ENCODE measurements around the gene AGR3. TPM values are rescaled to one million over a fixed set of nuclear protein-coding genes. Genes with fewer than 3 reads are reported as not detected.

AGR3 gene
- total and polyA plus RNA-seq, 8 donors, result 14.2 to 74.0 (median 24.2) TPM; not detected in 3

DNA sequence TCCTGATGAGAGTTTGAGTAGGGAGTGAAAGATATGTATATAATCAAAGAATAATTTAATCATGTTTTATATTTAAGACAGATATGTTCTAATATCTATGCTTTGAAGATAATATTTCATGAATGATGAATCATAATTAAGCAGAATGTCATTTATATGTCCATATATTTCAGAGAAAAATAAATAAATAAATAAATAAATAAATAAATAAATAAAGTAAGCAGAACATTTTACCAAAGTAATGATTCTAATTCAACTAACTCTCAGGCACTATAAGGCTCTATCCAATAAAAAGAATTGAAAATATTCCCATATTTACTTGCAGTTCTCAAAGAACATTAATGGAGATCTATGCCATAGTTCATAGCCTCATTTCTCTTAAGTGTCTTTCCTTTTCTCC lies 36.0 kb downstream of the AGR3 start:
- no peaks in the 10 kb centered on the region for H3K27me3 ChIP-seq
- no peaks in the 10 kb centered on the region for H3K9me3 ChIP-seq
- TF ChIP-seq POLR2AphosphoS5 (IDR thresholded peaks at IDR 0.05), result no peak
- TF ChIP-seq POLR2A (IDR thresholded peaks at IDR 0.05), result no peak
- TF ChIP-seq CTCF (IDR thresholded peaks at IDR 0.05), result no peak
- TF ChIP-seq EP300 (IDR thresholded peaks at IDR 0.05), result no peak
- H3K36me3 ChIP-seq, result no peaks in the 10 kb centered on the region
- peak overlapping the region in 2 of 5 donors; percentile 59 to 65 for H3K27ac ChIP-seq
- intact Hi-C loops (cut with DNase I; ENCODE audit: low total_unique reads), result no loop called here
- no peak overlapping the region for H3K4me3 ChIP-seq
- no peak for DNase-seq
- peaks cover 0 to 24% (median 11%) of the 10 kb centered on the region in 4 donors for H3K4me1 ChIP-seq

DNA sequence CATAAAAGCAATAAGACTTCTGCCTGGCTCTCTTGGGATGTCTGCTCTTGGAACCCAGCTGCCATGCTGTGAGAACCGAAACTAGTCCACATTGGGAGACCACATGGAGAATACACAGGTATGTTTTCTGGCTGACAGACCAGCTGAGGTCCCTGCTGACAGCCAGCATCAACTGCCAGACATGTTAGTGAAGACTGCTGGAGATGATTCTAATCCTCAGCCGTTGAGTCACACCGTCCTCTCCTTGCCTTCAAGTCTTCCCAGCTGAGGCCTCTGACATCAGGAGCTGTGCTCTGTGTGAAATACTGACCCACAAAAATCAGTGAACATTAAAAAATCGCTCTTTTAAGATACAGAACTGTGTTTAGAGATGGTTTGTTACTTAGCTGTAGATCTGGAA lies 40.1 kb downstream of the AGR3 start:
- no peak overlapping the region for H3K4me3 ChIP-seq

GRCh38 chr7:16840094-16840493 lies 41.7 kb downstream of the AGR3 start:
- no peaks in the 10 kb centered on the region for H3K4me1 ChIP-seq
- 92 to 98% (median 95%) methylated on average over 6 of the region's 6 CpGs for WGBS, 5 donors
- H3K27ac ChIP-seq, result no peak overlapping the region
- H3K27me3 ChIP-seq, result no peaks in the 10 kb centered on the region
- DNase-seq, result no peak
- intact Hi-C loops (cut with DNase I; ENCODE audit: low total_unique reads), result no loop called here
- no peak for TF ChIP-seq CTCF (IDR thresholded peaks at IDR 0.05)
- no peak for TF ChIP-seq EP300 (IDR thresholded peaks at IDR 0.05)
- no peak for TF ChIP-seq POLR2A (IDR thresholded peaks at IDR 0.05)
- no peak for TF ChIP-seq POLR2AphosphoS5 (IDR thresholded peaks at IDR 0.05)
- H3K9me3 ChIP-seq, result no peaks in the 10 kb centered on the region
- no peaks in the 10 kb centered on the region for H3K36me3 ChIP-seq
- H3K4me3 ChIP-seq, result no peak overlapping the region

More for the DNA sequence above, 40.1 kb downstream of the AGR3 start:
- H3K36me3 ChIP-seq, result no peaks in the 10 kb centered on the region
- 89 to 94% (median 91%) methylated on average over 4 of the region's 4 CpGs for WGBS, 5 donors
- TF ChIP-seq POLR2AphosphoS5 (IDR thresholded peaks at IDR 0.05) (no peak), CTCF (IDR thresholded peaks at IDR 0.05) (no peak), POLR2A (IDR thresholded peaks at IDR 0.05) (no peak), EP300 (IDR thresholded peaks at IDR 0.05) (no peak)
- peaks cover 0 to 3% (median under 1%) of the 10 kb centered on the region in 4 donors for H3K4me1 ChIP-seq
- H3K9me3 ChIP-seq, result no peaks in the 10 kb centered on the region
- intact Hi-C loops (cut with DNase I; ENCODE audit: low total_unique reads), result no loop called here
- no peak for DNase-seq
- H3K27ac ChIP-seq, result no peak overlapping the region
- H3K27me3 ChIP-seq, result no peaks in the 10 kb centered on the region

DNA sequence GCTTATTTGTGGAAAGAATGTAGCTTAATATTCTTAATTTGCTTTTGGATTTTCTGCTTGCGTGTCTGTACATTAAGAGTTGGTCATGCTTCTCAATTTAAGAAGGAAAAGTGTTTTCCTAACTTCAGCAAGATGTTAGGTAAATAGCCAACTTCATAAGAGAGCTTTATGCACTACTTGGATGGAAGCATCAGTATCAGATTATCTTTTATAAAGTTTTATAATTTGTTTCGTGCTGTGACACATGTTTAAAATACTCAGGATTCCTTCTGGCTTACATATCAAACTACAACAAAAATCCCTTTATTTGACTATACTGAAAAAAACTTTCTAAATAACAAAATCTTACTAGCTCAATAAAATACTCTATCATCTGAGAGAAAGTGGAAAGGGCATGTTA lies 42.1 kb downstream of the AGR3 start:
- Histone ChIP-seq H3K36me3 (no peaks in the 10 kb centered on the region), H3K27ac (no peak overlapping the region), H3K9me3 (no peaks in the 10 kb centered on the region), H3K4me1 (no peaks in the 10 kb centered on the region), H3K27me3 (no peaks in the 10 kb centered on the region), H3K4me3 (no peak overlapping the region)
- WGBS, 5 donors, result 59 to 79% (median 74%) methylated on average over 2 of the region's 2 CpGs
- no peak for DNase-seq
- no peak for TF ChIP-seq POLR2AphosphoS5 (IDR thresholded peaks at IDR 0.05)
- no peak for TF ChIP-seq CTCF (IDR thresholded peaks at IDR 0.05)
- TF ChIP-seq POLR2A (IDR thresholded peaks at IDR 0.05), result no peak
- TF ChIP-seq EP300 (IDR thresholded peaks at IDR 0.05), result no peak
- intact Hi-C loops (cut with DNase I; ENCODE audit: low total_unique reads), result no loop called here

Measured in stomach (tissue), 9 donors.